Measurements from ENCODE around the gene TXNDC17. TPM values are rescaled to one million over a fixed set of nuclear protein-coding genes. Genes with fewer than 3 reads are reported as not detected.

TXNDC17 gene
- total and polyA plus RNA-seq, 9 of the 15 experiments (the other 6 are each of a cell fraction or from before 2014, with no cell fraction given), result 108 to 759 (median 179) TPM

GRCh38 chr17:6636105-6636504 lies 4.8 kb upstream of the TXNDC17 start:
- no peak overlapping the region; a peak in 1 of 4 replicates for H3K9ac ChIP-seq (ENCODE audit: insufficient read depth in 1 of 2, low read depth in 2 of 2, low read length in 2 of 2)
- H3K4me2 ChIP-seq (ENCODE audit: insufficient read depth, low read length), result no peak overlapping the region
- POLR2A ChIA-PET, result interaction anchor here (1.3 kb wide), 1 partner anchor 12 kb away, joined by 3 read pairs; no protein-coding TSS in a partner anchor
- no peak for ATAC-seq
- no peaks in the 10 kb centered on the region for H3K9me1 ChIP-seq (ENCODE audit: control insufficient read depth, insufficient read depth, low read length)
- no peak overlapping the region for H2AFZ ChIP-seq (ENCODE audit: low read depth, low read length)
- no peak for DNase-seq (ENCODE audit: extremely low read depth in 1 of 4, low spot score in 3 of 4)
- FAIRE-seq, result no peak
- H3K27me3 ChIP-seq (ENCODE audit: control insufficient read depth in 2 of 2, insufficient read depth in 2 of 2, low read length in 2 of 2), result no peaks in the 10 kb centered on the region
- H3K79me2 ChIP-seq (ENCODE audit: control insufficient read depth, insufficient read depth, low read length), result peaks cover 21% of the 10 kb centered on the region; the same call in 2 of the 3 replicates
- H4K20me1 ChIP-seq (replicated peaks; ENCODE audit: control insufficient read depth, insufficient read depth, low read length), result no peaks in the 10 kb centered on the region
- H3K9me3 ChIP-seq (replicated peaks; ENCODE audit: control insufficient read depth, insufficient read depth, low read depth, low read length), result no peaks in the 10 kb centered on the region
- H3K36me3 ChIP-seq (ENCODE audit: control insufficient read depth, insufficient read depth, low read length), result peaks cover 31% of the 10 kb centered on the region
- WGBS (ENCODE audit: insufficient coverage, low coverage, missing lambda C conversion rate), result 100% methylated on average over 2 of the region's 2 CpGs
- intact Hi-C loops (cut with micrococcal nuclease) (no loop called here), in situ Hi-C loops (cut with MboI) (no loop called here)
- CTCF ChIA-PET (ENCODE audit: low intra/inter-chr PET ratio), result no interaction called here
- no peak overlapping the region for H3K27ac ChIP-seq (ENCODE audit: extremely low read depth, low read depth, low read length)
- peaks cover 8 to 42% of the 10 kb centered on the region in 2 experiments; a peak in 4 of 5 replicates for H3K4me1 ChIP-seq (replicated peaks in 1 of 2; ENCODE audit: control insufficient read depth in 2 of 2, insufficient read depth in 2 of 2, low read length in 2 of 2)
- BruUV-seq (replicated peaks), result no TSS peak
- TF ChIP-seq ELF4 (CRISPR knock-in tag; IDR thresholded peaks at IDR 0.05), result no peak
- no peak for TF ChIP-seq HNRNPLL (IDR thresholded peaks at IDR 0.05; ENCODE audit: low read depth, low read length, poor library complexity, severe bottlenecking)
- TF ChIP-seq ZNF239 (CRISPR knock-in tag; IDR thresholded peaks at IDR 0.05), result no peak
- no peak for TF ChIP-seq ZNF232 (CRISPR knock-in tag; IDR thresholded peaks at IDR 0.05)
- TF ChIP-seq, protein P1, sequence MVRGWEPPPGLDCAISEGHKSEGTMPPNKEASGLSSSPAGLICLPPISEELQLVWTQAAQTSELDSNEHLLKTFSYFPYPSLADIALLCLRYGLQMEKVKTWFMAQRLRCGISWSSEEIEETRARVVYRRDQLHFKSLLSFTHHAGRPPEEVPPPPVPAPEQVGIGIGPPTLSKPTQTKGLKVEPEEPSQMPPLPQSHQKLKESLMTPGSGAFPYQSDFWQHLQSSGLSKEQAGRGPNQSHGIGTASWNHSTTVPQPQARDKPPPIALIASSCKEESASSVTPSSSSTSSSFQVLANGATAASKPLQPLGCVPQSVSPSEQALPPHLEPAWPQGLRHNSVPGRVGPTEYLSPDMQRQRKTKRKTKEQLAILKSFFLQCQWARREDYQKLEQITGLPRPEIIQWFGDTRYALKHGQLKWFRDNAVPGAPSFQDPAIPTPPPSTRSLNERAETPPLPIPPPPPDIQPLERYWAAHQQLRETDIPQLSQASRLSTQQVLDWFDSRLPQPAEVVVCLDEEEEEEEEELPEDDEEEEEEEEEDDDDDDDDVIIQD (CRISPR knock-in tag; IDR thresholded peaks at IDR 0.05), result no peak
- TF ChIP-seq, protein P2, sequence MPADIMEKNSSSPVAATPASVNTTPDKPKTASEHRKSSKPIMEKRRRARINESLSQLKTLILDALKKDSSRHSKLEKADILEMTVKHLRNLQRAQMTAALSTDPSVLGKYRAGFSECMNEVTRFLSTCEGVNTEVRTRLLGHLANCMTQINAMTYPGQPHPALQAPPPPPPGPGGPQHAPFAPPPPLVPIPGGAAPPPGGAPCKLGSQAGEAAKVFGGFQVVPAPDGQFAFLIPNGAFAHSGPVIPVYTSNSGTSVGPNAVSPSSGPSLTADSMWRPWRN (IDR thresholded peaks at IDR 0.05; ENCODE audit: low read depth), result no peak
- TF ChIP-seq NCOA1 (IDR thresholded peaks at IDR 0.05; ENCODE audit: low read depth), result no peak
- TF ChIP-seq POLR2H (tag; IDR thresholded peaks at IDR 0.05; ENCODE audit: low read depth), result no peak
- TF ChIP-seq ZZZ3 (IDR thresholded peaks at IDR 0.05), result no peak
- no peak for TF ChIP-seq SOX6 (IDR thresholded peaks at IDR 0.05)
- no peak for TF ChIP-seq POLR2AphosphoS5 (IDR thresholded peaks at IDR 0.05; ENCODE audit: control insufficient read depth, insufficient read depth, low read depth, low read length)
- no peak for TF ChIP-seq MAFK (IDR thresholded peaks at IDR 0.05; ENCODE audit: low read length)
- TF ChIP-seq ZNF140 (CRISPR knock-in tag; IDR thresholded peaks at IDR 0.05), result no peak
- no peak for TF ChIP-seq RBM17 (IDR thresholded peaks at IDR 0.05; ENCODE audit: borderline replicate concordance, low read depth, low read length)
- no peak for TF ChIP-seq BRCA1 (IDR thresholded peaks at IDR 0.05)
- TF ChIP-seq BRCA1 (CRISPR knock-in tag; IDR thresholded peaks at IDR 0.05), result no peak
- H3K4me3 ChIP-seq, result no peak overlapping the region

Data from K562 (cell line).